CD14-positive monocyte (primary cell): ENCODE data around the gene UBR3. TPM values are rescaled to one million over a fixed set of nuclear protein-coding genes. Genes with fewer than 3 reads are reported as not detected.

Source experiments
- DNase-seq, 3 donors: peaks; one replicate each; pipeline ENCODE4 v3.0.0-alpha.2; 2011 to 2022
- H2AFZ ChIP-seq: 2 replicates; pipeline ENCODE4 v1.6.0; 2012; ENCODE audit warnings: mild to moderate bottlenecking, low read depth, low read length, inconsistent platforms; ENCODE audit not compliant: insufficient read depth, poor library complexity, severe bottlenecking
- H3K27ac ChIP-seq, 2 donors: 1 replicate in 1 of 2; 2 replicates in 1 of 2; pipeline ENCODE4 v1.5.1; 2012 to 2013; ENCODE audit warnings: low read length in 2 of 2, control low read depth in 1 of 2, inconsistent platforms in 1 of 2, low read depth in 1 of 2, mild to moderate bottlenecking in 1 of 2
- H3K27me3 ChIP-seq, 2 donors: one replicate each; pipeline versions ENCODE4 v1.6.0 to v1.6.1; 2011 to 2013; ENCODE audit warnings: low read length in 2 of 2; ENCODE audit not compliant: control insufficient read depth in 2 of 2, insufficient read depth in 2 of 2
- H3K36me3 ChIP-seq, 2 donors: replicated peaks in 1 of 2; 1 replicate in 1 of 2; 2 replicates in 1 of 2; pipeline versions ENCODE4 v1.5.1 to v1.6.1; 2012 to 2013; ENCODE audit warnings: low read length in 2 of 2, control low read depth in 1 of 2, inconsistent platforms in 1 of 2, mild to moderate bottlenecking in 1 of 2; ENCODE audit not compliant: insufficient read depth in 2 of 2, control insufficient read depth in 1 of 2
- H3K4me1 ChIP-seq, 2 donors: 1 replicate in 1 of 2; 2 replicates in 1 of 2; pipeline versions ENCODE4 v1.5.1 to v1.6.1; 2012 to 2013; ENCODE audit warnings: low read length in 2 of 2, control low read depth in 1 of 2, inconsistent platforms in 1 of 2, mild to moderate bottlenecking in 1 of 2, moderate library complexity in 1 of 2; ENCODE audit not compliant: insufficient read depth in 2 of 2, control insufficient read depth in 1 of 2
- H3K4me2 ChIP-seq: replicated peaks from 2 replicates; pipeline ENCODE3; 2012; ENCODE audit warnings: low read length, moderate library complexity, mild to moderate bottlenecking; ENCODE audit not compliant: poor library complexity, severe bottlenecking; ENCODE audit errors: extremely low read depth
- H3K4me3 ChIP-seq, 3 experiments: fragments of 200-600 bp in 1 of 3; sonication (generic) in 1 of 3; replicated peaks in 1 of 3; 1 replicate in 2 of 3; 2 replicates in 1 of 3; pipeline ENCODE4 v1.5.1; 2011 to 2013; ENCODE audit warnings: low read length in 3 of 3, mild to moderate bottlenecking in 3 of 3, control low read depth in 2 of 3, low read depth in 2 of 3, inconsistent platforms in 1 of 3, moderate library complexity in 1 of 3
- H3K79me2 ChIP-seq: 2 replicates; pipeline ENCODE4 v1.6.0; 2012; ENCODE audit warnings: mild to moderate bottlenecking, control low read depth, inconsistent platforms, low read length, moderate library complexity; ENCODE audit not compliant: insufficient read depth
- H3K9ac ChIP-seq: 2 replicates; pipeline ENCODE4 v1.6.0; 2017; ENCODE audit warnings: low read length, mild to moderate bottlenecking; ENCODE audit not compliant: insufficient read depth, poor library complexity, severe bottlenecking
- H3K9me3 ChIP-seq, 2 donors: replicated peaks in 1 of 2; 1 replicate in 1 of 2; 2 replicates in 1 of 2; pipeline versions ENCODE4 v1.5.1 to v1.6.1; 2012 to 2013; ENCODE audit warnings: low read length in 2 of 2, control low read depth in 1 of 2; ENCODE audit not compliant: control insufficient read depth in 1 of 2, insufficient read depth in 1 of 2
- H4K20me1 ChIP-seq: 2 replicates; pipeline ENCODE4 v1.6.0; 2012; ENCODE audit warnings: mild to moderate bottlenecking, low read length, control low read depth, moderate library complexity; ENCODE audit not compliant: insufficient read depth
- H3K27ac Mint-ChIP-seq, 7 donors: one replicate each; pipeline ENCODE4 v1.8.0; 2020; ENCODE audit warnings: mild to moderate bottlenecking in 7 of 7, mixed read lengths in 7 of 7, moderate library complexity in 6 of 7, inconsistent platforms in 2 of 7
- H3K27me3 Mint-ChIP-seq, 3 donors: one replicate each; pipeline ENCODE4 v1.8.0; 2021 to 2022; ENCODE audit warnings: low read depth in 3 of 3, mild to moderate bottlenecking in 3 of 3, mixed read lengths in 3 of 3, moderate library complexity in 3 of 3, inconsistent platforms in 1 of 3
- H3K36me3 Mint-ChIP-seq, 2 donors: one replicate each; pipeline ENCODE4 v1.8.0; 2020; ENCODE audit warnings: mixed read lengths in 2 of 2, inconsistent platforms in 1 of 2, mild to moderate bottlenecking in 1 of 2
- H3K4me1 Mint-ChIP-seq: one replicate; pipeline ENCODE4 v1.8.0; 2020; ENCODE audit warnings: mild to moderate bottlenecking, mixed read lengths
- H3K4me3 Mint-ChIP-seq, 2 donors: one replicate each; pipeline ENCODE4 v1.8.0; 2020; ENCODE audit warnings: mild to moderate bottlenecking in 2 of 2, mixed read lengths in 2 of 2, moderate library complexity in 1 of 2
- H3K9me3 Mint-ChIP-seq, 7 donors: one replicate each; pipeline ENCODE4 v1.8.0; 2020 to 2022; ENCODE audit warnings: mixed read lengths in 7 of 7, mild to moderate bottlenecking in 6 of 7, moderate library complexity in 6 of 7, inconsistent platforms in 2 of 7
- WGBS: methylation state at CpG from one replicate; pipeline ENCODE4 v1.1.5; 2013; ENCODE audit warnings: missing lambda C conversion rate; ENCODE audit not compliant: insufficient coverage; 5-methylcytosine and 5-hydroxymethylcytosine counted together
- intact Hi-C, 2 donors: fragments of 100-400 bp; cut with micrococcal nuclease; formaldehyde crosslinking; loops; one replicate each; pipeline versions ENCODE4 v1.15.0 to v1.15.1; 2023
- polyA plus RNA-seq, 3 donors: library from polyadenylated mRNA; depleted of rRNA in 1 of 3; unstranded in 2 of 3; stranded (reverse) in 1 of 3; fragments of 300-500 nt in 2 of 3; fragments of >200 nt in 1 of 3; fragmentation: Illumina TruSeq in 2 of 3; gene quantifications; 1 replicate in 2 of 3; 2 replicates in 1 of 3; pipeline ENCODE4 v1.2.3, GENCODE V29; 2012 to 2021
- TF ChIP-seq, protein P1 (sequence below): fragments of 200-600 bp; IDR thresholded peaks from one replicate; pipeline ENCODE4 v1.8.0; 2022; ENCODE audit warnings: antibody characterized with exemption, mild to moderate bottlenecking

UBR3 gene
- polyA plus RNA-seq, 3 donors, result 4.3 to 10.7 (median 4.7) TPM

DNA sequence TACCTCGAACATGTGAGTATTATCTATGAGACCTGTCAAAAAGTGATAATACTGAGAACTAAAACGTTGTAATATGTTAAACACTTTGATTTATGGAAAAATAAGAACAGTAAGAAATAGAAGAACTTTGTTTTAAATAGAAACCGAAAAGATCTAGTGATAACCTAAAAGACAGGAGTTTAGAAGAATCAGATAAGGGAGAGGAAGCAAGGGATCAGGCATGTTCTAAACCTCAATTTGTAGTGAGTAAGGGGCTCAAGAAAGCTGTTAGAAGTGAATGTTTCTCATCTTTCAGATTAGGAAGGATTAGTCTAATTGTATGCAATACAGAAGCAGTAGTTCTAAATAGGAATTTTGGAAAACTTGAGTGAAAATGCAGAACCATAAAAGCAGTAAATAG lies 182.0 kb downstream of the UBR3 start:
- no peak for DNase-seq
- Histone ChIP-seq H3K4me3 (no peak overlapping the region), H2AFZ (no peak overlapping the region), H3K27ac (no peak overlapping the region), H3K9me3 (no peaks in the 10 kb centered on the region), H3K79me2 (no peaks in the 10 kb centered on the region), H4K20me1 (no peaks in the 10 kb centered on the region), H3K4me2 (no peak overlapping the region), H3K9ac (no peak overlapping the region), H3K4me1 (no peaks in the 10 kb centered on the region), H3K36me3 (peaks cover 26 to 45% of the 10 kb centered on the region in 2 donors), H3K27me3 (no peaks in the 10 kb centered on the region)
- Mint-ChIP-seq H3K4me3 (no peak overlapping the region), H3K27me3 (no peaks in the 10 kb centered on the region), H3K9me3 (no peaks in the 10 kb centered on the region), H3K27ac (no peak overlapping the region), H3K4me1 (peaks cover 10% of the 10 kb centered on the region), H3K36me3 (peaks cover 48 to 66% of the 10 kb centered on the region in 2 donors)
- intact Hi-C loops, result no loop called here
- TF ChIP-seq, protein P1, sequence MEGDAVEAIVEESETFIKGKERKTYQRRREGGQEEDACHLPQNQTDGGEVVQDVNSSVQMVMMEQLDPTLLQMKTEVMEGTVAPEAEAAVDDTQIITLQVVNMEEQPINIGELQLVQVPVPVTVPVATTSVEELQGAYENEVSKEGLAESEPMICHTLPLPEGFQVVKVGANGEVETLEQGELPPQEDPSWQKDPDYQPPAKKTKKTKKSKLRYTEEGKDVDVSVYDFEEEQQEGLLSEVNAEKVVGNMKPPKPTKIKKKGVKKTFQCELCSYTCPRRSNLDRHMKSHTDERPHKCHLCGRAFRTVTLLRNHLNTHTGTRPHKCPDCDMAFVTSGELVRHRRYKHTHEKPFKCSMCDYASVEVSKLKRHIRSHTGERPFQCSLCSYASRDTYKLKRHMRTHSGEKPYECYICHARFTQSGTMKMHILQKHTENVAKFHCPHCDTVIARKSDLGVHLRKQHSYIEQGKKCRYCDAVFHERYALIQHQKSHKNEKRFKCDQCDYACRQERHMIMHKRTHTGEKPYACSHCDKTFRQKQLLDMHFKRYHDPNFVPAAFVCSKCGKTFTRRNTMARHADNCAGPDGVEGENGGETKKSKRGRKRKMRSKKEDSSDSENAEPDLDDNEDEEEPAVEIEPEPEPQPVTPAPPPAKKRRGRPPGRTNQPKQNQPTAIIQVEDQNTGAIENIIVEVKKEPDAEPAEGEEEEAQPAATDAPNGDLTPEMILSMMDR, result no peak
- 43% methylated on average over 2 of the region's 3 CpGs for WGBS

DNA sequence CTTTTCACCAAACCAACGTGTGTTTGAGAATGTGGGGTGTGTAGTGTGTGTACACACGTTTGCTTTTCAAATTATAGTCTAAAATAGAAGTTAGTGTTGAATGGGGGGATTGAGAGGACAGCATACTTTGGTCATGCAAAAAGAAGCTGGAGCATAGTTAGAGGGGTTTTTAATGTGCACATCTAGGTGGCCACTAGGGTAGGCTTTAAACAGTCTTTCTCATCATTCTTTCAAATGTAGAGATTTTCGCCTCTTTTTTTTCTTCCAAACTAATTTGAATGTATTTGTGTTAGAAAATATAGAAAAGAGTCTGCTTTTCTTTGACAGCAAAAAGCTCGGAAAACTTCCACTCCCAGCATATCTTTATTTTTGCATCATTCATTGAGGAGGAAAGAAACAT lies 185.5 kb downstream of the UBR3 start:
- H3K36me3 Mint-ChIP-seq, result peaks cover 33 to 41% of the 10 kb centered on the region in 2 donors
- no peaks in the 10 kb centered on the region for H3K4me1 Mint-ChIP-seq
- no peak overlapping the region for H3K4me3 ChIP-seq
- no peak for DNase-seq
- no peaks in the 10 kb centered on the region for H3K9me3 Mint-ChIP-seq
- H3K4me1 ChIP-seq, result no peaks in the 10 kb centered on the region
- no peak overlapping the region for H3K27ac ChIP-seq
- no peaks in the 10 kb centered on the region for H4K20me1 ChIP-seq
- H3K27me3 Mint-ChIP-seq, result peaks cover 0 to 1% (median 0%) of the 10 kb centered on the region in 3 donors
- WGBS, result no CpG with 5 or more reads among the region's 4 CpGs
- H3K9ac ChIP-seq, result no peak overlapping the region
- TF ChIP-seq, protein P1, result no peak
- H3K4me3 Mint-ChIP-seq, result no peak overlapping the region
- H3K27ac Mint-ChIP-seq, result no peak overlapping the region
- peaks cover 15 to 25% of the 10 kb centered on the region in 2 donors for H3K36me3 ChIP-seq
- H2AFZ ChIP-seq, result no peak overlapping the region
- H3K27me3 ChIP-seq, result no peaks in the 10 kb centered on the region
- H3K79me2 ChIP-seq, result no peaks in the 10 kb centered on the region
- intact Hi-C loops, result no loop called here
- H3K9me3 ChIP-seq, result no peaks in the 10 kb centered on the region
- H3K4me2 ChIP-seq, result no peak overlapping the region
